Measurements from ENCODE around the gene CAMKMT.
"Not testable (repeated sequence)": the region's sequence is repeated elsewhere in the genome, so short reads cannot be mapped to it uniquely, and the experiment has no call there.

Gene CAMKMT

GRCh38 chr2:44360749-44361329 is 908 bp upstream of the CAMKMT start:
- in situ Hi-C loops (cut with MboI; ENCODE audit: low sequenced_read_pairs) = no loop called here

- in situ Hi-C loops (cut with MboI; ENCODE audit: low sequenced_read_pairs) = no loop called here
Measured at GRCh38 chr2:44362207-44363015, 664 bp downstream of the CAMKMT start.

- in situ Hi-C loops (cut with MboI; ENCODE audit: low sequenced_read_pairs) = no loop called here
Measured at GRCh38 chr2:44364604-44365003, 2.9 kb downstream of the CAMKMT start.

- in situ Hi-C loops (cut with MboI; ENCODE audit: low sequenced_read_pairs) = no loop called here
Measured at GRCh38 chr2:44367591-44367990, 5.8 kb downstream of the CAMKMT start.

- in situ Hi-C loops (cut with MboI; ENCODE audit: low sequenced_read_pairs) = no loop called here
Measured at GRCh38 chr2:44369392-44369791, 7.6 kb downstream of the CAMKMT start.

- in situ Hi-C loops (cut with MboI; ENCODE audit: low sequenced_read_pairs) = no loop called here
Measured at GRCh38 chr2:44371445-44371844, 9.7 kb downstream of the CAMKMT start.

- in situ Hi-C loops (cut with MboI; ENCODE audit: low sequenced_read_pairs) = no loop called here
Measured at GRCh38 chr2:44372246-44372645, 10.5 kb downstream of the CAMKMT start.

GRCh38 chr2:44377486-44377885 is 15.7 kb downstream of the CAMKMT start:
- in situ Hi-C loops (cut with MboI; ENCODE audit: low sequenced_read_pairs) = no loop called here

GRCh38 chr2:44385226-44385625 is 23.5 kb downstream of the CAMKMT start:
- in situ Hi-C loops (cut with MboI; ENCODE audit: low sequenced_read_pairs) = not testable (repeated sequence)

GRCh38 chr2:44388877-44389276 is 27.1 kb downstream of the CAMKMT start:
- in situ Hi-C loops (cut with MboI; ENCODE audit: low sequenced_read_pairs) = no loop called here

- in situ Hi-C loops (cut with MboI; ENCODE audit: low sequenced_read_pairs) = no loop called here
Measured at GRCh38 chr2:44389895-44390294, 28.1 kb downstream of the CAMKMT start.

- in situ Hi-C loops (cut with MboI; ENCODE audit: low sequenced_read_pairs) = no loop called here
Measured at GRCh38 chr2:44392338-44392943, 30.7 kb downstream of the CAMKMT start.

GRCh38 chr2:44397447-44398175 is 35.9 kb downstream of the CAMKMT start:
- in situ Hi-C loops (cut with MboI; ENCODE audit: low sequenced_read_pairs) = no loop called here

- in situ Hi-C loops (cut with MboI; ENCODE audit: low sequenced_read_pairs) = no loop called here
Measured at GRCh38 chr2:44398243-44398897, 36.6 kb downstream of the CAMKMT start.

- in situ Hi-C loops (cut with MboI; ENCODE audit: low sequenced_read_pairs) = no loop called here
Measured at GRCh38 chr2:44420725-44421124, 59.0 kb downstream of the CAMKMT start.

GRCh38 chr2:44424211-44424610 is 62.5 kb downstream of the CAMKMT start:
- in situ Hi-C loops (cut with MboI; ENCODE audit: low sequenced_read_pairs) = no loop called here

- in situ Hi-C loops (cut with MboI; ENCODE audit: low sequenced_read_pairs) = no loop called here
Measured at GRCh38 chr2:44429034-44429433, 67.3 kb downstream of the CAMKMT start.

- in situ Hi-C loops (cut with MboI; ENCODE audit: low sequenced_read_pairs) = no loop called here
Measured at GRCh38 chr2:44430342-44430741, 68.6 kb downstream of the CAMKMT start.

- in situ Hi-C loops (cut with MboI; ENCODE audit: low sequenced_read_pairs) = no loop called here
Measured at GRCh38 chr2:44433895-44434294, 72.1 kb downstream of the CAMKMT start.

GRCh38 chr2:44441200-44441599 is 79.5 kb downstream of the CAMKMT start:
- in situ Hi-C loops (cut with MboI; ENCODE audit: low sequenced_read_pairs) = no loop called here

GRCh38 chr2:44442019-44442418 is 80.3 kb downstream of the CAMKMT start:
- in situ Hi-C loops (cut with MboI; ENCODE audit: low sequenced_read_pairs) = no loop called here
